Ovary (tissue), 9 donors: Measurements from ENCODE around the gene ENKUR. TPM values are rescaled to one million over a fixed set of nuclear protein-coding genes. Genes with fewer than 3 reads are reported as not detected.

Experiments
- DNase-seq, 5 donors: peaks; one replicate each; pipeline ENCODE4 v3.0.0-alpha.2; 2019 to 2020
- H3K27ac ChIP-seq, 2 donors: fragments of 200-600 bp; one replicate each; pipeline versions ENCODE4 v1.5.1 to v1.8.0; 2019 to 2022
- H3K27me3 ChIP-seq: fragments of 200-600 bp; one replicate; pipeline ENCODE4 v1.8.0; 2022
- H3K36me3 ChIP-seq: fragments of 200-600 bp; sonication (generic); one replicate; pipeline ENCODE4 v1.5.1; 2019
- H3K4me1 ChIP-seq: one replicate; pipeline ENCODE4 v1.8.1; 2013; ENCODE audit warnings: mild to moderate bottlenecking, moderate library complexity; ENCODE audit not compliant: insufficient read depth
- H3K4me3 ChIP-seq: fragments of 200-600 bp; sonication (generic); one replicate; pipeline ENCODE4 v1.5.1; 2017
- H3K9me3 ChIP-seq, 2 donors: fragments of 200-600 bp in 1 of 2; sonication (generic) in 1 of 2; one replicate each; pipeline versions ENCODE4 v1.5.1 to v1.8.1; 2013 to 2019; ENCODE audit warnings: mild to moderate bottlenecking in 1 of 2, moderate library complexity in 1 of 2
- CTCF ChIP-seq, 3 donors: fragments of 450-650 bp in 2 of 3; fragments of 200-600 bp in 1 of 3; IDR thresholded peaks; one replicate each; pipeline versions ENCODE4 v1.5.1 to v1.8.0; 2016 to 2022; ENCODE audit warnings: antibody characterized with exemption in 3 of 3, mild to moderate bottlenecking in 1 of 3
- EP300 ChIP-seq: sonication (generic); formaldehyde crosslinking; IDR thresholded peaks from one replicate; pipeline ENCODE4 v1.6.1; 2017; ENCODE audit warnings: antibody characterized with exemption
- POLR2A ChIP-seq: fragments of 450-650 bp; IDR thresholded peaks from one replicate; pipeline ENCODE4 v1.6.1; 2017; ENCODE audit warnings: antibody characterized with exemption, mild to moderate bottlenecking, moderate library complexity
- WGBS, 3 donors: extraction: QIAGEN DNeasy Blood & Tissue Kit in 1 of 3; methylation state at CpG; one replicate each; pipeline versions ENCODE4 v1.1.5 to v1.1.7; 2013 to 2017; 5-methylcytosine and 5-hydroxymethylcytosine counted together
- intact Hi-C, 4 donors: fragments of 100-400 bp; cut with DNase I; formaldehyde crosslinking; loops; one replicate each; pipeline versions ENCODE4 v1.11.0 to v1.15.1; 2022 to 2023
- polyA plus RNA-seq, 2 donors: library from polyadenylated mRNA; stranded (reverse); fragments of 200-250 nt in 1 of 2; fragments of 350-450 nt in 1 of 2; fragmentation: Illumina TruSeq in 1 of 2; extraction: RNeasy Lipid Tissue Mini Kit (QIAGEN cat#74804) in 1 of 2; gene quantifications; one replicate each; pipeline ENCODE4 v1.2.3, GENCODE V29; 2013 to 2014
- total RNA-seq, 7 donors: library from RNA; depleted of rRNA in 2 of 7; stranded (reverse); fragments of >200 nt in 2 of 7; fragmentation: NEBNext Ultra II Directional in 3 of 7; extraction: Animal tissue kit (Norgen Biotek cat#: 25700) in 3 of 7; gene quantifications; one replicate each; pipeline versions ENCODE4 v1.1.0 to v1.2.4, GENCODE V29; 2016 to 2023
- donor health status: DM: no; HTN: no; CAD: no; lungs with moderate emphysema.
- donor health status: DM: no; HTN: no; CAD: no.
- donor health status: Bipolar disorder and iron deficiency.
- donor health status: DM: yes; HTN: yes; CAD: no.
- donor health status: DM: no; HTN: no; CAD: no.
- donor health status: DM: yes; HTN: yes; CAD: no.

The ENKUR gene
- total and polyA plus RNA-seq, 9 donors: 0.07 to 8.6 (median 0.33) TPM

DNA sequence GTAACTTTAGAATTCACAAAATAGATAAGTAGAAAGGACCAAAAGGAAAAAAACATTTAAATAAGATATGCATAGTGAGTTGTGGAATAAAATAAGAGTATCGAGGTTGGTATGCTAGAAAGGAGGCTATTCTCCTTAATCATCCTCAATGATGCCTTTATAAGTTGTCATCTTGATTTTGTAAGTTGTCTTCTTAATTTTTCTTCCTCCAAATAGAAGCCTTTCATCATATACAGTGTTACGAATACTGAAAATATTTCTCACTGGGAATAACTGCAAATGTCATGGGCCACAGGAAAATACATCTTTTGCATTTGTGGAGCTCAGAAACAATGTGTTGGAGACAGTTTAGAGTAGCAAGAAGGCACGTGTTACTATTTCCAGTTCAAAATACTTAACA lies 32.0 kb downstream of the ENKUR start:
- H3K4me1 ChIP-seq: peaks cover 3% of the 10 kb centered on the region
- no peaks in the 10 kb centered on the region for H3K9me3 ChIP-seq
- H3K36me3 ChIP-seq: no peaks in the 10 kb centered on the region
- no peak overlapping the region for H3K27ac ChIP-seq
- H3K4me3 ChIP-seq: no peak overlapping the region
- no peak for DNase-seq
- WGBS, 3 donors: 37 to 45% (median 40%) methylated on average over 3 of the region's 3 CpGs
- H3K27me3 ChIP-seq: no peaks in the 10 kb centered on the region
- intact Hi-C loops: loop anchor here in 1 of 4 donors (10.0 kb wide), 1 partner anchor 339 kb away; no protein-coding TSS in a partner anchor
- TF ChIP-seq EP300 (no peak), CTCF (IDR thresholded peaks at IDR 0.05) (no peak), POLR2A (no peak)

DNA sequence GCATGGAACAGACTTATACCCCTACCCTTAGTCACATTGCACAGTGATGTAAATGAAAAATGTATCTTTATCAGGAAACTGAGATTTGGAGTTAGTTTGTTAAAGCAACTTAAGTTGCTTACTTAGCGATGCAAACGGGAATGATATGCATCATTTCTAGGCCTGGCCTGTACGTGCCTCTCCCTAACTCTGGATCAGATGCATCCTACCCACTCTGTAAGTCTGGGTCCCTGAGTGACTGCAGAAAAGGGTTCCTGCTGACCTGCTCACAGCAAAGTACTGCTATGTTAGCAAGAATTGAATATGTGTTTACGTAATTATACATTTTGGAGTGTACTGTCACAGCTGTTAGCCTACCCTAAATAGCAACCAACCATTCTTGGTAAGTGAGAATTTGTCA lies 32.8 kb downstream of the ENKUR start:
- Histone ChIP-seq H3K9me3 (no peaks in the 10 kb centered on the region), H3K4me3 (no peak overlapping the region), H3K36me3 (no peaks in the 10 kb centered on the region), H3K27ac (no peak overlapping the region), H3K4me1 (peaks cover 3% of the 10 kb centered on the region), H3K27me3 (no peaks in the 10 kb centered on the region)
- 93 to 95% (median 93%) methylated on average over 4 of the region's 4 CpGs for whole genome bisulfite sequencing, 3 donors
- intact Hi-C loops: loop anchor here in 1 of 4 donors (10.0 kb wide), 1 partner anchor 338 kb away; no protein-coding TSS in a partner anchor
- no peak for DNase-seq
- no peak for TF ChIP-seq POLR2A

- Histone ChIP-seq H3K27ac (no peak overlapping the region), H3K4me3 (no peak overlapping the region), H3K9me3 (no peaks in the 10 kb centered on the region), H3K27me3 (no peaks in the 10 kb centered on the region), H3K36me3 (no peaks in the 10 kb centered on the region), H3K4me1 (peaks cover 3% of the 10 kb centered on the region)
- DNase-seq: no peak
- intact Hi-C loops: loop anchor here in 1 of 4 donors (10.0 kb wide), 1 partner anchor 338 kb away; no protein-coding TSS in a partner anchor
- no peak for TF ChIP-seq CTCF (IDR thresholded peaks at IDR 0.05)
- TF ChIP-seq EP300: no peak
- TF ChIP-seq POLR2A: no peak
- 86 to 100% (median 90%) methylated on average over 1 of the region's 1 CpG for WGBS, 3 donors
These were observed 33.4 kb downstream of the ENKUR start for GRCh38 chr10:24982319-24983112.

- H3K36me3 ChIP-seq: no peaks in the 10 kb centered on the region
- no peak overlapping the region for H3K4me3 ChIP-seq
- no peaks in the 10 kb centered on the region for H3K27me3 ChIP-seq
- no peak for TF ChIP-seq POLR2A
- TF ChIP-seq EP300: no peak
- no peak for TF ChIP-seq CTCF (IDR thresholded peaks at IDR 0.05)
- 76 to 92% (median 83%) methylated on average over 5 of the region's 5 CpGs for WGBS, 3 donors
- H3K4me1 ChIP-seq: peaks cover 3% of the 10 kb centered on the region
- no peak for DNase-seq
- intact Hi-C loops: loop anchor here in 1 of 4 donors (10.0 kb wide), 1 partner anchor 336 kb away; no protein-coding TSS in a partner anchor
- no peaks in the 10 kb centered on the region for H3K9me3 ChIP-seq
- no peak overlapping the region for H3K27ac ChIP-seq
These were observed 34.7 kb downstream of the ENKUR start for GRCh38 chr10:24981161-24981710.

- Histone ChIP-seq H3K9me3 (no peaks in the 10 kb centered on the region), H3K4me3 (no peak overlapping the region), H3K27ac (no peak overlapping the region), H3K36me3 (no peaks in the 10 kb centered on the region), H3K4me1 (peaks cover 3% of the 10 kb centered on the region), H3K27me3 (no peaks in the 10 kb centered on the region)
- 91 to 96% (median 91%) methylated on average over 4 of the region's 4 CpGs for WGBS, 3 donors
- TF ChIP-seq CTCF (IDR thresholded peaks at IDR 0.05) (no peak), EP300 (no peak), POLR2A (no peak)
- intact Hi-C loops: loop anchor here in 1 of 4 donors (10.0 kb wide), 1 partner anchor 335 kb away; no protein-coding TSS in a partner anchor
- DNase-seq: no peak
These were observed 36.3 kb downstream of the ENKUR start for GRCh38 chr10:24979685-24980084.
